ES-I3 (cell line): ENCODE measurements around the gene ADGRA3.

Source experiments
- H3K36me3 ChIP-seq: 2 replicates; pipeline ENCODE4 v1.6.1; 2013; ENCODE audit warnings: mild to moderate bottlenecking, low read length, control low read depth, moderate library complexity; ENCODE audit not compliant: insufficient read depth
- H3K4me1 ChIP-seq: 2 replicates; pipeline ENCODE4 v1.6.1; 2013; ENCODE audit warnings: mild to moderate bottlenecking, control low read depth, low read length; ENCODE audit not compliant: insufficient read depth
- H3K9ac ChIP-seq: 2 replicates; pipeline ENCODE4 v1.6.1; 2013; ENCODE audit warnings: low read depth, mild to moderate bottlenecking, low read length, moderate library complexity
- H3K9me3 ChIP-seq: 2 replicates; pipeline ENCODE4 v1.6.1; 2013; ENCODE audit warnings: mild to moderate bottlenecking, low read length, moderate library complexity; ENCODE audit not compliant: control insufficient read depth, insufficient read depth

ADGRA3 gene

GRCh38 chr4:22522706-22523501 is 7.0 kb upstream of the ADGRA3 start:
- H3K36me3 ChIP-seq: no peaks in the 10 kb centered on the region
- H3K9me3 ChIP-seq: no peaks in the 10 kb centered on the region
- H3K9ac ChIP-seq: no peak overlapping the region
- H3K4me1 ChIP-seq: no peaks in the 10 kb centered on the region

GRCh38 chr4:22522206-22522605 is 6.3 kb upstream of the ADGRA3 start:
- Histone ChIP-seq H3K36me3 (no peaks in the 10 kb centered on the region), H3K9ac (no peak overlapping the region), H3K4me1 (no peaks in the 10 kb centered on the region; the same call in 1 of the 2 replicates), H3K9me3 (no peaks in the 10 kb centered on the region; the same call in 1 of the 2 replicates)

DNA sequence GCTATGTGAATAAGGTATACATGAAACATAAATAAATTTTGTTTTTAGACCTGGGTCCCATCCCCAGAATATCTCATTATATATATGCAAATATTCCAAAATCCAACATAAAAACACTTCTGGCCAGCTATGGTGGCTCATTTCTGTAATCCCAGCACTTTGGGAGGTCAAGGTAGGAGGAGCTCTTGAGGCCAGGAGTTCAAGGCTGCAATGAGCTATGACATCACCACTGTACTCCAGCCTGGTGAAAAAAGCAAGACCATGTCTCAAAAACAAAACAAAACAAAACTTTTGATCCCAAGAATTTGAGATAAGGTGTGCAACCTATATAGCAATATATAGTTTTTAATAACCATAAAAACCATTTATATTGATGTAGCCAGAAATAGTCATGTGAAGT is 5.4 kb upstream of the ADGRA3 start:
- Histone ChIP-seq H3K9ac (no peak overlapping the region), H3K9me3 (no peaks in the 10 kb centered on the region; the same call in 1 of the 2 replicates), H3K4me1 (no peaks in the 10 kb centered on the region; the same call in 1 of the 2 replicates), H3K36me3 (no peaks in the 10 kb centered on the region)

DNA sequence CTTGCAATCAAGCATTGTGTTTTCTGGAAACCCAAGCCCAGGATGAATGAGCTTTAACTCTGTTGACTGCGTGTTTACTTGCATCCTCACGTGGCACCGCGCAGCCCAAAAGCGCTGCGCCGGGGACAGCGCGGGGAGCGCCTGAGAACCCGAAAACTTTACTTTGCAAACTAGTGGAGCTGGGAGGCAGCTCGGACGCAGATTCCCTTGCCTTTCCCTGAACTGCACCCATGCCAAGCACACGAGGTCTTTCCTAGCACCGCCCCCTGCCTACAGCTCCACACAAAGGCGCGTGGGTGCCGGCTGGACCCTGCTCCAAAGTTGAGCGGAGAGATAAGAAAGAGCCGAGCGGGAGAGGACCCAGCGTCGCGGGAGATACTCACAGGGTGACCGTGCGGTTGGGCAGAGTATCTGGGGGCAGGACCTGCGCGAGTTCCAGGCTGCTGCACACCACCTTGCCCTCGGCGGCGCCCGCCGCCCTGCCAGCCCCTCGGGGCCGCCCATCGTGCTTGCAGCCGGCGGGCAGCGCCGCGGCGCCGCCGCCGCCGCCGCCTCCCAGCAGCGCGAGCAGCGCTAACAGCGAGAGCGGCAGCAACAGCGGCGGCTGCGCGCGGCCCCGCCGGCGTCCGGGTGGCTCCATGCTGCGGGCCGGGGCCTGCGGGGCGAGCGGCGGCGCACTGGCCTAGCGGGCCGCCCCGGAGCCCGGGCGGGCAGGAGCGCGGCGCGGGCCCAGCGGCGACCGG is 550 bp downstream of the ADGRA3 start:
- Histone ChIP-seq H3K9ac (peak overlapping the region; percentile 86), H3K36me3 (no peaks in the 10 kb centered on the region), H3K9me3 (no peaks in the 10 kb centered on the region; the same call in 1 of the 2 replicates), H3K4me1 (no peaks in the 10 kb centered on the region; the same call in 1 of the 2 replicates)

DNA sequence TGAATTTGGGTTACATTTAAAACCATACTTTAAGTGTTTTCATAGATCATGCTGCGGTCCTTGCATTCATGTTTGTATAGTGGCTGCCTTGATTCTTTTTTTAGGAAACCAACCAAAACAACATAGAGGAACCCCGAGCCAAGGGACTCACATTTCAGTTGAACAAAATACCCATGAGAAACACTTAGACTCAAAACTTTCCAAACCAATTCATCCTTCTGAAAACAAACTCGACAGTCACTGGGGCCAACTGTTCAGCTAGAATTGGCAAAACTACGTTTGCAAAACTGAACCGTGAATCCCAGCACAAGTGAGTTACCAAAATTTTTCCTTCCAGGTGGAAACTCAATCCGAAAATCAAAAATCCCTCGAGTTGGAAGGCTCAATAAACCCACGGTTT is 1.4 kb downstream of the ADGRA3 start:
- peak overlapping the region; percentile 86 for H3K9ac ChIP-seq
- H3K36me3 ChIP-seq: no peaks in the 10 kb centered on the region
- H3K4me1 ChIP-seq: no peaks in the 10 kb centered on the region; the same call in 1 of the 2 replicates
- H3K9me3 ChIP-seq: no peaks in the 10 kb centered on the region; the same call in 1 of the 2 replicates

DNA sequence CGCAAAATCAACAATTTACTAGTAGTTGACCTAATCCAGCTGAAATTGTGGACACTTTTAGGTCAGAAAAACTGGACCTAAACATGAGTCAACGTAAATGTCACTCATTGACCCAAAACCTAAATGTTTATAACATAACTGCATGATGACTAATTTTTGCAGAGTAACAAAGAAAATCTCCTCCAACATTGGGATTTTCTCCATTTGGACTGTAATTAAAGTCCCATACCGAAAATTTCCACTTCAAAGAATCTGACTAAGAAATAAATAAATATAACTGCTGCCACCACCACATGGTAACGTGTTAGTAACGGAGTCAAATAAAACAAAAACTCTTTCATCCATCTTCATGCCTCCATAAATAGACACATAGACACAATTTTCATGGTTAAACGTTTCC is 1.9 kb downstream of the ADGRA3 start:
- Histone ChIP-seq H3K4me1 (no peaks in the 10 kb centered on the region; the same call in 1 of the 2 replicates), H3K36me3 (no peaks in the 10 kb centered on the region), H3K9ac (peak overlapping the region; percentile 86), H3K9me3 (no peaks in the 10 kb centered on the region; the same call in 1 of the 2 replicates)

DNA sequence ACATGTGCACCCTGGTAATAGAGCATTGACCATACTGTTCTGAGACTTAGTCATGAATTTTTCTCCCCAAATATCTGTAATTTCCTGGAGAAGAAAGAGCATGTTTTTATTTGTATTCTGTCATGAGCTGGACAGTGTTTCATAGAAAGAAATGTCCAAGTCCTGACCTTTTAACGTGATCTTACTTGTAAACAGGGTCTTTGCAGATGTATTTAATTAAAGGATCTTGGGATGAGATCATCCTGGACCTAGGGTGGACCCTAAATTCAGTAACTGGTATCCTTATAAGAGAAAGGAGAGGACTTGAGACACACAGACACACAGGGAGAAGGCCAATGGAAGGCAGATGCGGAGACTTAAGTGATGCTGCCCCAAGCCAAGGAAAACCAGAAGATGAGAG is 3.6 kb downstream of the ADGRA3 start:
- peaks cover 14% of the 10 kb centered on the region for H3K4me1 ChIP-seq
- H3K9ac ChIP-seq: no peak overlapping the region
- no peaks in the 10 kb centered on the region for H3K36me3 ChIP-seq
- no peaks in the 10 kb centered on the region; the same call in 1 of the 2 replicates for H3K9me3 ChIP-seq

DNA sequence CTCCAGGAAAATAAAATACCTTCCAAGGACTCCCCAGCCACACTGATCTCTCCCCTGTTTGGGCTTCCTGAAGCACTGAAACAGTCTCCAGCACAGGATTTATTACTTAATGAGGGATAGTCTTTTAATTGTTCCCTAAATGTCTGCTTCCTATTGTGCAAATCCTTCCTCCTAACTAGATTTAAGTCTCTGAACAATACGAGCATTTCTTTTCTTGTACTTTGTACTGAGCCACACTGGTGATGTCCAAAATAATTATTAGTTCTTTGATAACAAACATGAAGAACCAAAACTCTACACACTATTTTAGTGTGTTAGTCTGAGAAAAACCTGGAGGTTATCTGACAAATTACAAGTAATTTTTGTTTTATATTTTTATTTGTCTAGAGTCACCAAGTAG is 5.1 kb downstream of the ADGRA3 start:
- Histone ChIP-seq H3K9me3 (no peaks in the 10 kb centered on the region), H3K36me3 (no peaks in the 10 kb centered on the region), H3K4me1 (peaks cover 22% of the 10 kb centered on the region), H3K9ac (no peak overlapping the region)

GRCh38 chr4:22508376-22508775 is 7.5 kb downstream of the ADGRA3 start:
- Histone ChIP-seq H3K36me3 (no peaks in the 10 kb centered on the region), H3K4me1 (peaks cover 35% of the 10 kb centered on the region), H3K9me3 (no peaks in the 10 kb centered on the region), H3K9ac (no peak overlapping the region)

DNA sequence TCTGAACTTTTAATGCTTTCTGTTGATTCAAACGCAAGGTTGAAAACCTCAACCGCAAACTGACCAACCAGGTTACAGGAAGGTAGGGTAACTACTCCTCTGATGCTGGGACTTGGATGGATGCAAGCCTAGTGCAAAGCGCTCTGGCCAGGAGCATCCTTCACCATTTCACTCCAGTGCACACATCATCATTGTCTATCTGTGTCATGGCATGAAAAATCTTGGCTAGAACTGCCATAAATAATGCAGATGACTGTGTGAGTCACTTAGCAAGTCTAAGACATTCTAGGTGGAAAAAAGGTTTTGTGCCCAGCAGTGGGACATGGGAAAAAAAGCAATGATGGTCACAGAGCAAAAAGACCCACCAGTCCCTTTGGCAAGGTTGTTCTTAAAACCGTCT is 10.9 kb downstream of the ADGRA3 start:
- Histone ChIP-seq H3K9ac (no peak overlapping the region), H3K36me3 (no peaks in the 10 kb centered on the region), H3K9me3 (no peaks in the 10 kb centered on the region), H3K4me1 (peaks cover 35% of the 10 kb centered on the region)

GRCh38 chr4:22504447-22504846 is 11.4 kb downstream of the ADGRA3 start:
- Histone ChIP-seq H3K36me3 (no peaks in the 10 kb centered on the region), H3K9me3 (no peaks in the 10 kb centered on the region), H3K9ac (no peak overlapping the region), H3K4me1 (peaks cover 35% of the 10 kb centered on the region)

- no peak overlapping the region for H3K9ac ChIP-seq
- peaks cover 29% of the 10 kb centered on the region for H3K4me1 ChIP-seq
- H3K36me3 ChIP-seq: no peaks in the 10 kb centered on the region
- H3K9me3 ChIP-seq: no peaks in the 10 kb centered on the region
These were observed 12.7 kb downstream of the ADGRA3 start for GRCh38 chr4:22502895-22503814.

DNA sequence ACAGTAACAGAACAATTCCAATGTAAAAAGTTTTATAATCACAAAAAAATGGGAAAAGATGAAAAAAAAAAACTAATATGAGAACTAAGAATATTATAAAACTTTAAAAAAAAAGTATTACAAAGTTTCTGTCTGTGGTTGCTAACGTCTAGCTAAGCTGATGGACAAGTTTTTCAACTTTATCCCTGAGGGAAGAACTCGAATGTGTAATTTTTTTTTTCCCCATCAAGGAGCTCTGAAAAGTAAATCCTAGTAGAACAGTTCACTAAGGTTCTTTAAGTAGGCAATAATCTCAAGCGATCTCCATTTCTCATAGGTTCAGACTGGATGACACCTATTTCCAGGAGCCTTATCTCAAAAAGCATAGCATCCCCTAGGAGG is 14.2 kb downstream of the ADGRA3 start:
- no peaks in the 10 kb centered on the region for H3K9me3 ChIP-seq
- no peak overlapping the region for H3K9ac ChIP-seq
- no peaks in the 10 kb centered on the region for H3K36me3 ChIP-seq
- peaks cover 21% of the 10 kb centered on the region for H3K4me1 ChIP-seq
